ENCODE measurements around the gene ME2. TPM values are rescaled to one million over a fixed set of nuclear protein-coding genes. Genes with fewer than 3 reads are reported as not detected.

ME2 gene
- total RNA-seq, 1 donor from 2014 or later = 40.5 TPM

- H3K4me3 ChIP-seq = no peak overlapping the region
- no peaks in the 10 kb centered on the region for H3K9me3 ChIP-seq
- intact Hi-C loops (cut with DNase I) = no loop called here
- TF ChIP-seq CTCF (IDR thresholded peaks at IDR 0.05) = no peak
- H3K27ac ChIP-seq = no peak overlapping the region
- no peaks in the 10 kb centered on the region for H3K4me1 ChIP-seq
- H3K27me3 ChIP-seq = no peaks in the 10 kb centered on the region
- ATAC-seq (no peak), DNase-seq (no peak)
- no peaks in the 10 kb centered on the region for H3K36me3 ChIP-seq
These were observed 30.8 kb upstream of the ME2 start for GRCh38 chr18:50848061-50848551.

DNA sequence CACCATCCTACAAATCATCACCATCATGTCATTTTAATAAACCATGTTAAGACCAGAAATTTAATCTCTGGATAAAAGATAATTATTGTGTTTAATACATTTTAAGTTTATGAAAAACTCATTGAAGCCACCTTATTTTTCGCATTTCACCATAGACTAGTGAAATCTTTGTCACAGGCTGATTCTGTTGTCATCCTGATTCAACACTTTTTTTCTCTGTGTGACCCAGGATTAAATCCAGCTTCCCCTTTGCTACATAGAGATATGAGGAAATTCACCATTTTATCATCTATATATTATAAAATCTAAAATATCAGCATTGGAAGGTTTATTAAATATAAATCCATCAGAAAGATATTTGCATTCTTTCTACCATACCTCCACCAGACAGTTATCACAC lies 29.9 kb upstream of the ME2 start:
- H3K9me3 ChIP-seq = no peaks in the 10 kb centered on the region
- no peaks in the 10 kb centered on the region for H3K27me3 ChIP-seq
- H3K27ac ChIP-seq = no peak overlapping the region
- no peak for DNase-seq
- ATAC-seq = no peak
- TF ChIP-seq CTCF (IDR thresholded peaks at IDR 0.05) = no peak
- H3K4me3 ChIP-seq = no peak overlapping the region
- no peaks in the 10 kb centered on the region for H3K4me1 ChIP-seq
- H3K36me3 ChIP-seq = no peaks in the 10 kb centered on the region
- intact Hi-C loops (cut with DNase I) = no loop called here

GRCh38 chr18:50849419-50849821 lies 29.5 kb upstream of the ME2 start:
- no peaks in the 10 kb centered on the region for H3K9me3 ChIP-seq
- intact Hi-C loops (cut with DNase I) = no loop called here
- no peak for TF ChIP-seq CTCF (IDR thresholded peaks at IDR 0.05)
- ATAC-seq (no peak), DNase-seq (no peak)
- H3K27me3 ChIP-seq = no peaks in the 10 kb centered on the region
- H3K4me1 ChIP-seq = no peaks in the 10 kb centered on the region
- H3K4me3 ChIP-seq = no peak overlapping the region
- H3K27ac ChIP-seq = no peak overlapping the region
- no peaks in the 10 kb centered on the region for H3K36me3 ChIP-seq

GRCh38 chr18:50850307-50851065 lies 28.4 kb upstream of the ME2 start:
- TF ChIP-seq CTCF (IDR thresholded peaks at IDR 0.05) = no peak
- DNase-seq = no peak
- H3K9me3 ChIP-seq = no peaks in the 10 kb centered on the region
- ATAC-seq = no peak
- H3K36me3 ChIP-seq = no peaks in the 10 kb centered on the region
- H3K4me3 ChIP-seq = no peak overlapping the region
- no peak overlapping the region for H3K27ac ChIP-seq
- no peaks in the 10 kb centered on the region for H3K27me3 ChIP-seq
- no peaks in the 10 kb centered on the region for H3K4me1 ChIP-seq
- intact Hi-C loops (cut with DNase I) = no loop called here

DNA sequence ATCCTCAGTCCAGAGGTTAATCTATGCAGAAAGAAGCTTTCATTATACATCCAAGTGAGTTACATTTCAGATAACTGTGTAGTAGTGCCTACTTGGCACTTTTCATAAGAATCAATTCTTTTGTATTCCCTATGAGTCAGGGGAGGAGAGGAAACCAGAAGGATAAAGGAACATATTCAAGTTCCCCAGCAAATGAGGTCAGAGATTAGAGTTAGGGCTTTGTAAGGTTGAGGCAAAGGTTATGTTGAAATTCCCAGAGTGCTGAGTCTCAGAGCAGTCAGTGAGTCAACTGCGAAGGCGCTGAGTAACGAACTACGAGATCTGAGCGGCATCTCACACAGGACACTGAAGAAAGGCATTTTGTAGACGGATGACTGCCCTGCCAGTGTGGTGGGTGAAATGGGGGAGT lies 25.1 kb upstream of the ME2 start:
- no peak for TF ChIP-seq CTCF (IDR thresholded peaks at IDR 0.05)
- Histone ChIP-seq H3K4me1 (no peaks in the 10 kb centered on the region), H3K27ac (peak overlapping the region; percentile 7), H3K4me3 (no peak overlapping the region), H3K36me3 (no peaks in the 10 kb centered on the region), H3K27me3 (no peaks in the 10 kb centered on the region), H3K9me3 (no peaks in the 10 kb centered on the region)
- ATAC-seq (peak; percentile 88), DNase-seq (no peak)
- intact Hi-C loops (cut with DNase I) = no loop called here
